GM21423 (cell line): Measurements from ENCODE around the gene ABLIM2.

Experiments used
- ATAC-seq: cut with Tn5 transposase; IDR thresholded peaks from one replicate; pipeline ENCODE4 v1.9.1; 2021; ENCODE audit warnings: mild to moderate bottlenecking, moderate library complexity; ENCODE audit not compliant: unreplicated experiment

The ABLIM2 gene

GRCh38 chr4:8107146-8107657 is 51.4 kb downstream of the ABLIM2 start:
- no peak for ATAC-seq

- ATAC-seq, result no peak
Observed at GRCh38 chr4:8106451-8107025, 52.1 kb downstream of the ABLIM2 start.

- ATAC-seq, result no peak
Observed at GRCh38 chr4:8105306-8106100, 53.1 kb downstream of the ABLIM2 start.

- ATAC-seq, result no peak
Observed at GRCh38 chr4:8104491-8105305, 53.9 kb downstream of the ABLIM2 start.

- no peak for ATAC-seq
Observed at GRCh38 chr4:8103421-8104390, 54.9 kb downstream of the ABLIM2 start.

- ATAC-seq, result no peak
Observed at GRCh38 chr4:8102831-8103230, 55.8 kb downstream of the ABLIM2 start.

- ATAC-seq, result no peak
Observed at GRCh38 chr4:8102076-8102355, 56.6 kb downstream of the ABLIM2 start.

- ATAC-seq, result no peak
Observed at GRCh38 chr4:8101213-8102075, 57.2 kb downstream of the ABLIM2 start.

- ATAC-seq, result no peak
Observed at GRCh38 chr4:8099981-8100464, 58.6 kb downstream of the ABLIM2 start.

GRCh38 chr4:8098506-8098905 is 60.1 kb downstream of the ABLIM2 start:
- no peak for ATAC-seq

GRCh38 chr4:8097721-8098345 is 60.8 kb downstream of the ABLIM2 start:
- no peak for ATAC-seq

- ATAC-seq, result no peak
Observed at GRCh38 chr4:8097141-8097541, 61.5 kb downstream of the ABLIM2 start.

- no peak for ATAC-seq
Observed at GRCh38 chr4:8096690-8097061, 61.9 kb downstream of the ABLIM2 start.

GRCh38 chr4:8095956-8096689 is 62.5 kb downstream of the ABLIM2 start:
- no peak for ATAC-seq

- no peak for ATAC-seq
Observed at GRCh38 chr4:8093587-8094274, 64.9 kb downstream of the ABLIM2 start.

- no peak for ATAC-seq
Observed at GRCh38 chr4:8092282-8092681, 66.3 kb downstream of the ABLIM2 start.

GRCh38 chr4:8090744-8091301 is 67.8 kb downstream of the ABLIM2 start:
- no peak for ATAC-seq

- ATAC-seq, result no peak
Observed at GRCh38 chr4:8090312-8090711, 68.3 kb downstream of the ABLIM2 start.
